Left renal pelvis (tissue), 4 donors: ENCODE data around the gene ANKRD49. TPM values are rescaled to one million over a fixed set of nuclear protein-coding genes. Genes with fewer than 3 reads are reported as not detected.

ENCODE experiments used
- DNase-seq, 4 donors: peaks; one replicate each; pipeline ENCODE4 v3.0.0-alpha.2; 2013; ENCODE audit warnings: low read depth in 4 of 4, low spot score in 3 of 4
- polyA plus RNA-seq, 4 donors: library from polyadenylated mRNA; unstranded; fragments of 120-200 nt; gene quantifications; one replicate each; pipeline ENCODE4 v1.2.1, GENCODE V29; 2013; ENCODE audit not compliant: insufficient read length in 4 of 4

ANKRD49 gene
- polyA plus RNA-seq, 4 donors, result 16.2 to 33.7 (median 24.9) TPM

DNA sequence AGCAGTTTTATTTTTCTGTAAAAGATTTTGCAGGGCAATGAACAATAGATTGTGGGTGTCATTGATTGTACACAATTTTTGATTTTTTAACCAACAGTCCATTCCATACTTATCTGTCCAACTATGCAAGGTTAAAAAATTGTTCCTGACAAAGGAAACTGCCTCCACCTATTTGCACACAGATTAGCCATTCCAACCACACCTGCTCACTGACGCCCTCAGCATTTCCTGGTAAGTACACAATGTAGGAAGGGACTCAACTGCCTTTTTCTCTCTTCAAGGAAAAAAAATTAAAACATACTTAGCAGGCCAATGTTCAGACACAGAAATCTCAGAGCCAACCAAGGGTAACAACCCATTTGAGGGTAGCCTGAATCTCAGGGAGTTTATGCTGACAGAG is 45.6 kb downstream of the ANKRD49 start:
- DNase-seq, result no peak

DNA sequence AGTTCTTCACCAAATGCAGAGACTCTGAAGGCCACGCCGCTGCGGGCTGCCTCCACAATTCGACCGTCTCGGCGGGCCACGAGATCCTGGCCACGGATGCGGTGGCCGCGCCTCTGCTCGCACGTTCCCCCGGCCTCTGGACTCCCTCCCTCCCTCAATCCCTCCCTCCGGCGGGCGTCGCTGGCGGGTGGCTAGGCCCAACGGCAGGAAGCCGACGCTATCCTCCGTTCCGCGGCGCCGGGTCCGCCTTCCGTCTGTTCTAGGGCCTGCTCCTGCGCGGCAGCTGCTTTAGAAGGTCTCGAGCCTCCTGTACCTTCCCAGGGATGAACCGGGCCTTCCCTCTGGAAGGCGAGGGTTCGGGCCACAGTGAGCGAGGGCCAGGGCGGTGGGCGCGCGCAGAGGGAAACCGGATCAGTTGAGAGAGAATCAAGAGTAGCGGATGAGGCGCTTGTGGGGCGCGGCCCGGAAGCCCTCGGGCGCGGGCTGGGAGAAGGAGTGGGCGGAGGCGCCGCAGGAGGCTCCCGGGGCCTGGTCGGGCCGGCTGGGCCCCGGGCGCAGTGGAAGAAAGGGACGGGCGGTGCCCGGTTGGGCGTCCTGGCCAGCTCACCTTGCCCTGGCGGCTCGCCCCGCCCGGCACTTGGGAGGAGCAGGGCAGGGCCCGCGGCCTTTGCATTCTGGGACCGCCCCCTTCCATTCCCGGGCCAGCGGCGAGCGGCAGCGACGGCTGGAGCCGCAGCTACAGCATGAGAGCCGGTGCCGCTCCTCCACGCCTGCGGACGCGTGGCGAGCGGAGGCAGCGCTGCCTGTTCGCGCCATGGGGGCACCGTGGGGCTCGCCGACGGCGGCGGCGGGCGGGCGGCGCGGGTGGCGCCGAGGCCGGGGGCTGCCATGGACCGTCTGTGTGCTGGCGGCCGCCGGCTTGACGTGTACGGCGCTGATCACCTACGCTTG is 50.2 kb downstream of the ANKRD49 start, which contains the start of gene FUT4:
FUT4 (plus strand) TSS at position 227 of the 951 bp plus-strand sequence; CDS start at position 440, 213 bp downstream.
- DNase-seq, result peak; percentile 61 to 73 (median 70)

DNA sequence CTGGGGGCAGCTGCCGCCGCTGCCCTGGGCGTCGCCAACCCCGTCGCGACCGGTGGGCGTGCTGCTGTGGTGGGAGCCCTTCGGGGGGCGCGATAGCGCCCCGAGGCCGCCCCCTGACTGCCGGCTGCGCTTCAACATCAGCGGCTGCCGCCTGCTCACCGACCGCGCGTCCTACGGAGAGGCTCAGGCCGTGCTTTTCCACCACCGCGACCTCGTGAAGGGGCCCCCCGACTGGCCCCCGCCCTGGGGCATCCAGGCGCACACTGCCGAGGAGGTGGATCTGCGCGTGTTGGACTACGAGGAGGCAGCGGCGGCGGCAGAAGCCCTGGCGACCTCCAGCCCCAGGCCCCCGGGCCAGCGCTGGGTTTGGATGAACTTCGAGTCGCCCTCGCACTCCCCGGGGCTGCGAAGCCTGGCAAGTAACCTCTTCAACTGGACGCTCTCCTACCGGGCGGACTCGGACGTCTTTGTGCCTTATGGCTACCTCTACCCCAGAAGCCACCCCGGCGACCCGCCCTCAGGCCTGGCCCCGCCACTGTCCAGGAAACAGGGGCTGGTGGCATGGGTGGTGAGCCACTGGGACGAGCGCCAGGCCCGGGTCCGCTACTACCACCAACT is 51.0 kb downstream of the ANKRD49 start:
- DNase-seq, result no peak

DNA sequence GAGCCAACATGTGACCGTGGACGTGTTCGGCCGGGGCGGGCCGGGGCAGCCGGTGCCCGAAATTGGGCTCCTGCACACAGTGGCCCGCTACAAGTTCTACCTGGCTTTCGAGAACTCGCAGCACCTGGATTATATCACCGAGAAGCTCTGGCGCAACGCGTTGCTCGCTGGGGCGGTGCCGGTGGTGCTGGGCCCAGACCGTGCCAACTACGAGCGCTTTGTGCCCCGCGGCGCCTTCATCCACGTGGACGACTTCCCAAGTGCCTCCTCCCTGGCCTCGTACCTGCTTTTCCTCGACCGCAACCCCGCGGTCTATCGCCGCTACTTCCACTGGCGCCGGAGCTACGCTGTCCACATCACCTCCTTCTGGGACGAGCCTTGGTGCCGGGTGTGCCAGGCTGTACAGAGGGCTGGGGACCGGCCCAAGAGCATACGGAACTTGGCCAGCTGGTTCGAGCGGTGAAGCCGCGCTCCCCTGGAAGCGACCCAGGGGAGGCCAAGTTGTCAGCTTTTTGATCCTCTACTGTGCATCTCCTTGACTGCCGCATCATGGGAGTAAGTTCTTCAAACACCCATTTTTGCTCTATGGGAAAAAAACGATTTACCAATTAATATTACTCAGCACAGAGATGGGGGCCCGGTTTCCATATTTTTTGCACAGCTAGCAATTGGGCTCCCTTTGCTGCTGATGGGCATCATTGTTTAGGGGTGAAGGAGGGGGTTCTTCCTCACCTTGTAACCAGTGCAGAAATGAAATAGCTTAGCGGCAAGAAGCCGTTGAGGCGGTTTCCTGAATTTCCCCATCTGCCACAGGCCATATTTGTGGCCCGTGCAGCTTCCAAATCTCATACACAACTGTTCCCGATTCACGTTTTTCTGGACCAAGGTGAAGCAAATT is 51.7 kb downstream of the ANKRD49 start:
- no peak for DNase-seq

DNA sequence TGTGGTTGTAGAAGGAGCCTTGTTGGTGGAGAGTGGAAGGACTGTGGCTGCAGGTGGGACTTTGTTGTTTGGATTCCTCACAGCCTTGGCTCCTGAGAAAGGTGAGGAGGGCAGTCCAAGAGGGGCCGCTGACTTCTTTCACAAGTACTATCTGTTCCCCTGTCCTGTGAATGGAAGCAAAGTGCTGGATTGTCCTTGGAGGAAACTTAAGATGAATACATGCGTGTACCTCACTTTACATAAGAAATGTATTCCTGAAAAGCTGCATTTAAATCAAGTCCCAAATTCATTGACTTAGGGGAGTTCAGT is 52.3 kb downstream of the ANKRD49 start:
- no peak for DNase-seq

DNA sequence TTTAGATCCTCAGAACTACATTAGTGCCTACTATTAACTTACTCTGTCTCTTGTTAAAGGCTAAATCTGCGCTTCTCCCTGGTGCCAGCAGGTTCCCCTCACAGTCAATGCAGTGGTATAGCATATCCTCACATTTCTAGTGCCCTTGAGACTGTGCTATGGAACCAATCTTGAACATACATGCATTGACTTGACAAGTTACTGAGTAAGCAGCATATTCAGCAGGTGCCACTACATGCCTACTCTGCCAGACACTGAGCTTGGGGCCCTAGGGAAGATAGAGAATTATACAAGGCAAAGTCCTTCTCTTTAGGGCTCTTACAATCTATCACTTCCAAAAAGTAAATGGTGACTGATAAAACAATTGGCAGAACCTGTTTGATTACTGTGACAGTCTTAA is 53.1 kb downstream of the ANKRD49 start:
- DNase-seq, result no peak

DNA sequence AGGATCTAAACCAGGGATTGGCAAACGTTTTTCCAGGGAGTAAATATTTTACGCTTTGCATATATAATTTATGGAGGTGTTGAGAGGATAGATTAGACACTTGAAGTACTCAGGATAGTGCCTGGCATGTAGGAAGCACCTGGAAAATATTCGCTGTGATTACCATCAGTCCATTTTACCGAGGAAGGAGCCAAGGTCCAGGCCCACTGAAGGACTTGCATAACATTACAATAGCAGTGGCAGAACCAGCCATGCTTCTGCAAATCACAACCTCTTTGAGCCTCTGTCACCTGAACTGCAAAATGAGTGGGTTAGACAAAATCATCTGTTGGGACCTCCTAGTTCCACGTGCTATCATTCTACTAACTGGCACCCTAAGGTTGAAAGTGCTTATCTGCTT is 55.4 kb downstream of the ANKRD49 start:
- DNase-seq, result no peak

Other genes with a start within 250 kb of the ANKRD49 start
- gene IZUMO1R, start 189.4 kb upstream of the ANKRD49 start, polyA plus RNA-seq, result not detected
- gene GPR83, start 92.6 kb upstream of the ANKRD49 start, polyA plus RNA-seq, result under 1 TPM; 0.65 to 0.93 (median 0.70) TPM
- gene MRE11, start 140 bp upstream of the ANKRD49 start, polyA plus RNA-seq, result 10 to 100 TPM; 20.4 to 29.3 (median 28.5) TPM
- gene C11orf97, start 18.5 kb downstream of the ANKRD49 start, polyA plus RNA-seq, result not detected
- 1 to 10 TPM; 5.2 to 7.1 (median 5.6) TPM for gene FUT4, start 49.9 kb downstream of the ANKRD49 start, polyA plus RNA-seq
- 1 to 10 TPM; 3.8 to 5.0 (median 4.3) TPM for gene PIWIL4, start 73.4 kb downstream of the ANKRD49 start, polyA plus RNA-seq